ENCODE data around the gene FCN3. TPM values are rescaled to one million over a fixed set of nuclear protein-coding genes. Genes with fewer than 3 reads are reported as not detected.

Gene FCN3
- total and polyA plus RNA-seq, 10 of the 15 experiments (the other 5 are each of a cell fraction or from before 2014, with no cell fraction given) = 0.28 TPM; not detected in 9

GRCh38 chr1:27361044-27361402 lies 13.6 kb downstream of the FCN3 start:
- in situ Hi-C loops (cut with MboI) = no loop called here
- peaks cover 18% of the 10 kb centered on the region for H3K4me1 ChIP-seq (ENCODE audit: control insufficient read depth, insufficient read depth, low read length)
- POLR2A ChIA-PET = no interaction called here
- no peak overlapping the region for H3K9ac ChIP-seq (ENCODE audit: control insufficient read depth, insufficient read depth, low read length)
- ATAC-seq (no peak), DNase-seq (ENCODE audit: low read depth, low spot score) (no peak), FAIRE-seq (no peak)
- H2AFZ ChIP-seq (ENCODE audit: control insufficient read depth, low read depth, low read length) = no peak overlapping the region
- TF ChIP-seq KLF5 (IDR thresholded peaks at IDR 0.05; ENCODE audit: partially characterized antibody) = no peak
- no peak for TF ChIP-seq RCOR1 (conservative IDR thresholded peaks at IDR 0.05; ENCODE audit: low read depth, low read length)
- TF ChIP-seq SIX5 (IDR thresholded peaks at IDR 0.05; ENCODE audit: low read depth, low read length, severe bottlenecking) = no peak
- no peak for TF ChIP-seq SP1 (IDR thresholded peaks at IDR 0.05; ENCODE audit: low read depth, low read length)
- no peak for TF ChIP-seq BHLHE40 (IDR thresholded peaks at IDR 0.05; ENCODE audit: borderline replicate concordance in 1 of 2, low read depth in 2 of 2, low read length in 1 of 2)
- no peak for TF ChIP-seq MEF2A (IDR thresholded peaks at IDR 0.05; ENCODE audit: insufficient read depth, low read depth, low read length)
- no peak for TF ChIP-seq CEBPZ (IDR thresholded peaks at IDR 0.05; ENCODE audit: low read depth, low read length)
- no peak for TF ChIP-seq SMAD1 (IDR thresholded peaks at IDR 0.05; ENCODE audit: low read depth, partially characterized antibody)
- H3K9me3 ChIP-seq (replicated peaks; ENCODE audit: control insufficient read depth, insufficient read depth, low read length) = no peaks in the 10 kb centered on the region
- no peak overlapping the region for H3K27ac ChIP-seq (ENCODE audit: control insufficient read depth, insufficient read depth)
- H3K4me2 ChIP-seq (ENCODE audit: control insufficient read depth, insufficient read depth) = peak overlapping the region; percentile 98; the same call in 1 of the 2 replicates
- SMC1A ChIA-PET (ENCODE audit: uncharacterized antibody, unreplicated experiment) = no interaction called here
- H3K36me3 ChIP-seq (ENCODE audit: control insufficient read depth in 2 of 2, insufficient read depth in 2 of 2, low read length in 1 of 2) = no peaks in the 10 kb centered on the region
- CTCF ChIA-PET = interaction anchor here (2.4 kb wide), 1 partner anchor 10 kb away, joined by 5 read pairs; no protein-coding TSS in a partner anchor
- 80% methylated on average over 21 of the region's 21 CpGs for WGBS (ENCODE audit: insufficient coverage, insufficient replicate concordance, low lambda C conversion rate, missing lambda C conversion rate)
- no peaks in the 10 kb centered on the region; a peak in 1 of 4 replicates for H3K27me3 ChIP-seq (replicated peaks in 1 of 2; ENCODE audit: control insufficient read depth in 2 of 2, insufficient read depth in 2 of 2, low read length in 1 of 2)
- no peaks in the 10 kb centered on the region for H4K20me1 ChIP-seq (ENCODE audit: control insufficient read depth, insufficient read depth)
- H3K4me3 ChIP-seq = 0 out of 2 replicates have a peak overlapping the region, but pooled peaks have one; percentile 57
- RAD21 ChIA-PET (ENCODE audit: unreplicated experiment) = interaction anchor here (0.9 kb wide), 1 partner anchor 9 kb away, joined by 3 read pairs; no protein-coding TSS in a partner anchor
- H3K79me2 ChIP-seq (ENCODE audit: control insufficient read depth, insufficient read depth, low read length) = no peaks in the 10 kb centered on the region
- BruUV-seq (replicated peaks) = no TSS peak
- intact Hi-C loops (cut with micrococcal nuclease; ENCODE audit: unreplicated experiment) = no loop called here

Measured in GM12878 (cell line).